Transverse colon (tissue), 4 donors: ENCODE results near the gene OLFM2.

Source experiments
- EP300 ChIP-seq: sonication (generic); formaldehyde crosslinking; IDR thresholded peaks from one replicate; pipeline ENCODE4 v1.6.1; 2017; ENCODE audit warnings: antibody characterized with exemption, low read depth
- POLR2A ChIP-seq: fragments of 450-650 bp; IDR thresholded peaks from one replicate; pipeline ENCODE4 v1.6.1; 2016; ENCODE audit warnings: antibody characterized with exemption, mild to moderate bottlenecking, moderate library complexity
- POLR2AphosphoS5 ChIP-seq, 3 donors: sonication (generic); formaldehyde crosslinking; IDR thresholded peaks; one replicate each; pipeline ENCODE4 v1.6.1; 2016; ENCODE audit warnings: antibody characterized with exemption in 3 of 3
- TF ChIP-seq, protein P1 (sequence below), 5 experiments: fragments of 200-600 bp in 3 of 5; fragments of 450-650 bp in 2 of 5; sonication (generic) in 3 of 5; IDR thresholded peaks; 1 replicate in 2 of 5; 2 replicates in 3 of 5; pipeline ENCODE4 v1.5.1; 2016 to 2017; ENCODE audit warnings: antibody characterized with exemption in 5 of 5, inconsistent platforms in 3 of 5, mild to moderate bottlenecking in 2 of 5, moderate library complexity in 1 of 5

DNA sequence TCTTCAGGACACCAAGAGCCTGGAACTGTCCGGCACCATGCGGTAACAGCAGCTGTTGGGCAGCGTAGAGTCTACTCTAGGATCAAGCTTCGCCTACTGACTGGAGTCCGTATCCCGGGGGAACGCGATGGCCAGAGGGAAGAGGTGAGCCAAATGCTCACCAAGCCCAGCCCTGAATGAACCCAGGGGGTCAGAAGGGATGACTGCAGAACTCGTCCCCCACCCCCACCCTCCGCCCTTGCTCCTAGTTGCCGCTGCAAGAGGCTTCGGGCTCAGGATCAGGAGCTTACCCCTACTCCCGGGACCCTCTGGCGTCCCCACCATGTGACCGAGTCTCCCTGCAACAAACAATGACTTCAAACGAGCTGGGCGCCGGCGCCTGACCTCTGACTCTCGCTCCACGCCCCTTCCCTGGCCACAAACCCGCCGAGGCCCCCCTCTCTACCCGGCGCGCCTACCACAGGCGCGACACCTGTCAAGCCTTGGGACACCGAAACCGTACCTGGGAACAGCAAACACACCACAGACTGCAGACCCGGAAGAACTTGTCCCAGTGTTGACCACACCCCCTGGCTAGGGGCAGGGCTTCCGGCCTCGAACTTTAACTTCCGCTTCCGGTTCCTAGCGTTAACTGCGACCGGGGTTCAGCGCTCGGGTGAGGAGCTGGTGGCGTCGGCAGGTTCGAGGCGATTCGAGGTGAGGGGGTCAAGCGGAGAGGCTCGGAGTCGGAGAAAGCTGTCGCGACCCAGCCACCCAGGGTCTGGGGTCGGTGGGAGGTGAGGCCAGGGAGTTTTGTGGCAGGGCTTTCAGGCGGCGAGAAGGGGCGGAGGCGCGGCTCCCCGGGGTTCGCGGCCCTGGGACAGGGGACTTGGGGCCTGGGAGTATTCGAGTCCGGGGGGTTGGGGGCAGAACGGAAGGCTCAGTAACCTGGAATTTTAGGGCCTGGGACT lies 108.8 kb downstream of the OLFM2 start, which contains the start of gene UBL5:
- TF ChIP-seq, protein P1, sequence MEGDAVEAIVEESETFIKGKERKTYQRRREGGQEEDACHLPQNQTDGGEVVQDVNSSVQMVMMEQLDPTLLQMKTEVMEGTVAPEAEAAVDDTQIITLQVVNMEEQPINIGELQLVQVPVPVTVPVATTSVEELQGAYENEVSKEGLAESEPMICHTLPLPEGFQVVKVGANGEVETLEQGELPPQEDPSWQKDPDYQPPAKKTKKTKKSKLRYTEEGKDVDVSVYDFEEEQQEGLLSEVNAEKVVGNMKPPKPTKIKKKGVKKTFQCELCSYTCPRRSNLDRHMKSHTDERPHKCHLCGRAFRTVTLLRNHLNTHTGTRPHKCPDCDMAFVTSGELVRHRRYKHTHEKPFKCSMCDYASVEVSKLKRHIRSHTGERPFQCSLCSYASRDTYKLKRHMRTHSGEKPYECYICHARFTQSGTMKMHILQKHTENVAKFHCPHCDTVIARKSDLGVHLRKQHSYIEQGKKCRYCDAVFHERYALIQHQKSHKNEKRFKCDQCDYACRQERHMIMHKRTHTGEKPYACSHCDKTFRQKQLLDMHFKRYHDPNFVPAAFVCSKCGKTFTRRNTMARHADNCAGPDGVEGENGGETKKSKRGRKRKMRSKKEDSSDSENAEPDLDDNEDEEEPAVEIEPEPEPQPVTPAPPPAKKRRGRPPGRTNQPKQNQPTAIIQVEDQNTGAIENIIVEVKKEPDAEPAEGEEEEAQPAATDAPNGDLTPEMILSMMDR (IDR thresholded peaks at IDR 0.05), result no peak
- TF ChIP-seq POLR2A (peak; percentile 90), POLR2AphosphoS5 (IDR thresholded peaks at IDR 0.05) (peak; percentile 87 to 96 (median 93)), EP300 (no peak)
